Endometrial microvascular endothelial cells (primary cell): ENCODE results near the gene MXD1. TPM values are rescaled to one million over a fixed set of nuclear protein-coding genes. Genes with fewer than 3 reads are reported as not detected.

Source experiments
- in situ Hi-C: cut with HindIII; loops from 2 replicates; pipeline ENCODE4 v1.10.0; 2017; ENCODE audit warnings: low sequenced_read_pairs, low pct_unique_long_range_greater_than_20kb; ENCODE audit errors: inconsistent ontology term
- total RNA-seq: library from RNA; depleted of rRNA; stranded (reverse); fragments of >200 nt; gene quantifications from one replicate; pipeline ENCODE4 v1.2.3, GENCODE V29; 2015; ENCODE audit errors: inconsistent ontology term

Gene MXD1
- total RNA-seq, 1 donor from 2014 or later = 4.1 TPM

DNA sequence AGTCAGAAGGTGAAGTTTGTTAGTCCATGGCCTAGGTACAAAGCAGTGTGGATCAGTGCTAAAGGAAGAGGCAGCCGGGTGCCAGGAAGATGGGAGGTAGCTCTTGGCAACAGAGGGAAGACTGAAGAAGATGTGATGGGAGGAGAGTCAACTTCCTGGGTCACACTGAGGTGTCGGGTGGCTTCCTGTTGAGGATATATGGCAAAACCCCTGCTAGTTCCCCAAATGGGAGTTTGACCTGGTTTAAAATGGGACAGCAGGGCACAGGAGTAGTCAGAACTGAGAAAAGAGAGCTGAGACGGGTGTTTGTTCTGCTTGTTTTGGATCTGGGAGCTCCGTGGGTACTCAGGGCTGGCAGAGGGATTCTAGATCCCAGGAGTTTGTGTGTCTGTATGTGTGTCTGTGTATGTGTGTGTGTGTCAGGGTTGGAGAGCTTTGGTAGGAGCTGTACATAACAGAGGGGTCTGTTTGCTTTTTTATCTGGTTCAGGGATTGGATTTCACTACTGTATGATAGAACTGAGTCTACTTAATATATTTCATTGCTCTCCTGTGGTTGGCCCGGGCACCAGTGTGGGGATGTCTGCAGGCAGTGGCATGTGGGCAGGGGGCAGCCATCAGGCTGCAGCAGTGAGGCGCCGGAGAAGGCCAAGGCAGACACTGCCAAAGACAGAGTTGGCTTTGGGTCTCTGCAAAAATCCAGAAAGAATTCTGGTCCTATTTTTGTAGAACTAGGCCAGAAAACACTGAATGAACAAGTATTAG is 17.1 kb downstream of the MXD1 start:
- in situ Hi-C loops = loop anchor here (25.0 kb wide), 1 partner anchor 155 kb away; the partner anchor contains the start of gene PCBP1

DNA sequence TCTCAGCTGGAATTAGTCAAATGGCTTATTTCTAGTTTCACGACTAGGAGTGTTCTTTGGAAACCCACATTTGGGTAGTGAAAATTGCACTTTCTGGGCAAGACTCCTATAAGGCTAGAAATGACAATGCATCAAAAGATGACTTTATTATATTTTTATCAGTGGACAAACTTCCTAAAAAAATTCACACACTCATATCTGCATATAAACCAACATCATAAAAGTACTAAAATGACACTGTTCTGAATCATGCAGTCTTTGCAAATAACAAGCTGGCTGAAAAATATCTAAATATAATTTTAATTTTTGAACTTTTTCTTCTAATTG is 17.6 kb downstream of the MXD1 start:
- in situ Hi-C loops = loop anchor here (25.0 kb wide), 1 partner anchor 155 kb away; the partner anchor contains the start of gene PCBP1

DNA sequence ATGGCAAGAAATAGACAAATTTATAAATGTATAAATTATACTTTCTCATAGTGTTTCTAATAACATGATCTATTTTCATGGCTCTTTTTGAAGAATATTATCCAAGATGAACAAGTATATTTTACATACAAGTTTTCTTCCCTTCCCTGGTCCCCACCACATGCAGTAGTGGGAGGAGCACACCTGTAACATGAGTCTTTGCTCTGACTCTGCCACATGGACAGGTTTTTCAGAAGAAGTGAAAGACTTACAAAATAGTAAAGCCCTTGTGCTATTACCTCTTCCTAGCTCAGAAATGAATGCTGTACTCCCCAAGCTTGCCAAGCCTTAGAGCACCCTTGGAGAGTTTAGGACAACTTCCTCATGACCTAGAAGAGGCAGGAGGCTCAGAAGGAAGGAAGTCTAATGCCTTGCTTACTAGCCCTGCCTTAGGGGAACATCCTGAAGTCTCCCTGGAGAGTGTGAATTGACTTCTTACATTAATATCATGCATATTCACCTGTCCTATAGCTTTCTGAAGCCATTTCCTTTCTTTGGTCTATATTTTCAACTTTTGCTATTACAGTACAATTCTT is 18.4 kb downstream of the MXD1 start:
- in situ Hi-C loops = loop anchor here (25.0 kb wide), 1 partner anchor 154 kb away; the partner anchor contains the start of gene PCBP1

DNA sequence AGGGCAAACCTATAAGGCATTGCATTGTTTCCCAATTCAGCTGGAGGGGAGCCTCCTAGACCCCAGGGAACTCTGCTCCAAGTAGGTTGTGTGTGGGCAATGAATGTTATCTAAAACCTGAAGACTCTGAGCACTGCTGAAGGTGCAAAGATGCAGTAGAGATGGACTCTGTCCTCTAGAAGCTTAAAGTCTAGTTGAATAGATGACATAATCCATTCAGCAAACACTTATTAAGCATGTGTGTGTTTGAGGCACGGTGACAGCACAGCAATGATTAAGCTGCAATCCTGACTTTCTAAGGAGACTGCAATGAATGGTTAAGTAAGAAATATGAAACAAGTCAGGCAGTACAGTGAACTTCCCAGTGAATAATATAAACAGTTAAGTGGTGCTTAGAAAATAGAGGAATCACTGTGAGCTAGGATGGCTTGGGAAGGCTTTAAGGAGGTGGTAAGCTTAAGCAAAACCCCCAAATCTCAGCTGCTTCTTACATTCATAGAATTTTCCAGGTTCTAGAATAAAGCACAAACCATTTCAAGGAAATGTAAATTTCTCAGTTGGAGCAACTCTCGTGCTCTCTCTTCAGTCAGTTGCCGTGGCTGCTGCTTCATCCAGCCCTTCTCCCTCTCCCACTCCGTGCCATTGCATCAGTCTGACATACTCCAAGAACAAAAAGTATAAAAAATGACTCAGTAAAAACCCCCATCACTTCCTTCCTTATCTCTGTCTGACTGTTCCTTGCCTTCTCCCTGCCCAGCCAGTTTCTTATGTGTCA is 19.1 kb downstream of the MXD1 start:
- in situ Hi-C loops = loop anchor here (25.0 kb wide), 1 partner anchor 153 kb away; the partner anchor contains the start of gene PCBP1

DNA sequence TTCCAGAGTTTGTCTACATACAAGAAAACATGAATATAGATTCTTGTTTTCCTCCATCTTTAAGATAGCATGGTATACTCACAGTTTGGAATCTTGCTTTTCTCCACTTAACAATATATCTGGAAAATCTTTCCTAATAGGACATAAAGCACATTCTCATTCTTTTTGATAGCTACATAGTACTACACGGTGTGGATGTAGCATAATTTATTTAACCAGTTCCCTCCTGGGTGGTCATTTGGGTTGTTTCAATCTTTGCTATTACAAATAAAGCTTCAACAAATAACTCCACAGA is 19.7 kb downstream of the MXD1 start:
- in situ Hi-C loops = loop anchor here (25.0 kb wide), 1 partner anchor 153 kb away; the partner anchor contains the start of gene PCBP1

DNA sequence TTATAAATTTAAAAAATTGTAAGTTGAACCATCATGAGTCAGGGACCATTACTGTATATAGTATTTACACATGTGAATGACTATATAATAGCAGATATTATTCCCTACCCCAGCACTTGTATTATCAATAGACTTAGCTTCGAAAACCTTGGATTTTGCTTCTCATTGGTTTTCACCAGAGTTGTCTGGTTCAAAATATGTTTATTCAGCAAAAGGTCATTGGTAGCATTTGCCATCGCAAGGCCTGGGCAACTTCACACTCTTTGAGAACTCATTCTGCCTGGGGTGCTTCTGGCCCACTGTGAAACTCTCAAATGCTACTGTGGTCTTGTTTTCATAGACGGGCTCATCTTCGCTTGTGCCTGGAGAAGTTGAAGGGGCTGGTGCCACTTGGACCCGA is 20.1 kb downstream of the MXD1 start:
- in situ Hi-C loops = loop anchor here (25.0 kb wide), 1 partner anchor 152 kb away; the partner anchor contains the start of gene PCBP1

DNA sequence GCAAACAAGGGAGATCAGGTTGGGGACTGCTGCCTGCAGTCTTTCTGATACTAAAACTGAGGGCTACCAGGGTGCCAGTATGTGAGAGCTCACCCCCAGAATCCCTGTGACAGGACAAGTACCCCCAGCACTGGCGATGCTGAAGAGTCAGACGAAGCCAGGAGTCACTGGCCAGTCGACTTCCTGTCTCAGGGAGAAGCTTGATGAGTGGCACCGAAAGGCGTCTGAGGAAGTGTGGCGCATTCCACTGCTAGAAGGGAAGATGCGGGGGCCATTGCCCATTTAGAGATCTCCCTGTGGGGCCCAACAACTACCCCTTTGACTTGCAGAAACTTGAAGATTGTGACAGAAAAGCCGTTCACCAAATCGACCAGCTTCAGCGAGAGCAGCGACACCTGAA is 22.0 kb downstream of the MXD1 start:
- in situ Hi-C loops = loop anchor here (25.0 kb wide), 1 partner anchor 150 kb away; the partner anchor contains the start of gene PCBP1

DNA sequence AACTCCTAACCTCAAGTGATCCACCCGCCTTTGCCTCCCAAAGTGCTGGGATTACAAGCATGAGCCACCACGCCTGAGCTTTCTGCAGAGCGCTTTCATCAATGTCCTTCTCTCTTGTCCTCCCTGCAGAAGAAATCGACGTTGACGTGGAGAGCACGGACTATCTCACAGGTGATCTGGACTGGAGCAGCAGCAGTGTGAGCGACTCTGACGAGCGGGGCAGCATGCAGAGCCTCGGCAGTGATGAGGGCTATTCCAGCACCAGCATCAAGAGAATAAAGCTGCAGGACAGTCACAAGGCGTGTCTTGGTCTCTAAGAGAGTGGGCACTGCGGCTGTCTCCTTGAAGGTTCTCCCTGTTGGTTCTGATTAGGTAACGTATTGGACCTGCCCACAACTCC is 23.1 kb downstream of the MXD1 start:
- in situ Hi-C loops = loop anchor here (25.0 kb wide), 1 partner anchor 149 kb away; the partner anchor contains the start of gene PCBP1

DNA sequence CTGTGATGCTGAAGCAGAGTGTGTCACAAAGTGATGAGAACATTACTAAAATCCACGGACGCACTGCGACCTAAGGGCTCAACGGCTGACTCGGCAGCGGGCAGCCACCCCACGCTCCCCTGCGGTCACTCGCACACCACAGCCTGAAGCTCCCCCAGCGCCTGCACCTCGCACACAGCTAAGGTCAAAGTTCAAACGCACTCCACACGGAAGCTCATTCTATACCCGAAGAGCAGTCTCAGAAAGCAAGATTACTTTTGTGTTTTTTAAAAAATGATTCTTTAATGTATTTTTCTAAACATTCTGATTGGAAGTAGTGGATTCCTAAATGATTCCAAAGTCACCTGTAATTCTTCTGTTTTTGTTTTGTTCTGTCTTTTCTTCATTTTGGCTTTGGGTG is 24.8 kb downstream of the MXD1 start:
- in situ Hi-C loops = loop anchor here (25.0 kb wide), 1 partner anchor 148 kb away; the partner anchor contains the start of gene PCBP1

DNA sequence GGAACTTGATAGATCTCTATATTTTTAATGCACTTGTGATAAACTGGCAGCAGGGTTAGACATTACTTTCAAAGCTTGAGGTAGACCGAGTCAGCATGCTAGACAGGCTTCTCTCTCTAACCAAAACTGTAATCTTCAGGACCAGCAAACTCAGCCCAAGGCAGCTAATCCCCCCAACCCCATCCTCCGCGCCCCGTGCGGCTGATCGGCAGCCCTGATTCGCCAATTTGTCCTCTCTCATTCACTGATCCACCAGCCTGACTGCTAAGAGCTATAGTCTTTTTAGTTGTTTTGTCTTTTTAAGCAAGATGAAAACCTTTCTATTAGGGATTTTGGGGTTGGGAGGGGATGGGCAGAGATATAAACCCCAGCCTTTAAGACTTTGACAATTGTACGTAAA is 25.8 kb downstream of the MXD1 start:
- in situ Hi-C loops = loop anchor here (25.0 kb wide), 1 partner anchor 147 kb away; the partner anchor contains the start of gene PCBP1

DNA sequence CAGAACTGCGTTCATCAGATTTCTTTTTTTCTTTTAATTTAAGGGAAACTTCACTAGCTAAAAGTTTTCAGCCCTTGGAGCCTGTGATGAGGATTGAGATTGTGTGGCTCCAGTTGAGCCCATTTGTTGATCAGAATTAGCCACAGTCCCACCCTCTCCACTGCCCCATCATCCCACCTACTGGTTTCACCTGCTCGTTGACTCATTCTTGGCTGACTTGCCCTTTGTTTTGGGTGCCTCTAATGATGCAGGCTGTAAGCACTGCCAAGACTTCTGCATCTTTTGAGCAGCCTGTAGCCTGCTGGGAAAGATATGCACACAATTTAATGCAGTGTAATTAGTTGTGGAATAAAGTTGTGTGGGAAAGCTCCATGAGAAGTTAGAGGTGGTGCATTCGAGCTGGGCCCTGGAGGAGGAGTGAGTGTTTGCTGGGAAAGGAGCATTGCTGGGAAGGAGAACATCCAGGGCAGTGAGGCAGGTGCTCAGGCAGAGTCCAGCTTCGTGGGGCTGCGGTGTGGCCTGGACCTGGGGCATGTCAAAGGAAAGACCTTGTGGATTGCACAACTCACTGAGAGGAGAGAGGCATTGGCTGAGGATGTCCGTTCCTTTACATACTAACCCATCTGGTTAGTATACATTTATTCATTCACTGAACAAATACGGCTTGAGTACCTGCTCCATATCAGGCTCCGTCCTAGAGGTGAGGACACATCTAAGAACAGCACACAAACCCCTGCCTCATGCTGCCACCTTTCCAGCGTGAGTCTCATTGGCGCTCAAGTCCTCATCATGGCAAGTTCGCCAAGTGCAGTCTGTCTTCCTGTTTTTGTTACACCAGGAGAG is 28.3 kb downstream of the MXD1 start:
- in situ Hi-C loops = loop anchor here (25.0 kb wide), 1 partner anchor 144 kb away; the partner anchor contains the start of gene PCBP1

DNA sequence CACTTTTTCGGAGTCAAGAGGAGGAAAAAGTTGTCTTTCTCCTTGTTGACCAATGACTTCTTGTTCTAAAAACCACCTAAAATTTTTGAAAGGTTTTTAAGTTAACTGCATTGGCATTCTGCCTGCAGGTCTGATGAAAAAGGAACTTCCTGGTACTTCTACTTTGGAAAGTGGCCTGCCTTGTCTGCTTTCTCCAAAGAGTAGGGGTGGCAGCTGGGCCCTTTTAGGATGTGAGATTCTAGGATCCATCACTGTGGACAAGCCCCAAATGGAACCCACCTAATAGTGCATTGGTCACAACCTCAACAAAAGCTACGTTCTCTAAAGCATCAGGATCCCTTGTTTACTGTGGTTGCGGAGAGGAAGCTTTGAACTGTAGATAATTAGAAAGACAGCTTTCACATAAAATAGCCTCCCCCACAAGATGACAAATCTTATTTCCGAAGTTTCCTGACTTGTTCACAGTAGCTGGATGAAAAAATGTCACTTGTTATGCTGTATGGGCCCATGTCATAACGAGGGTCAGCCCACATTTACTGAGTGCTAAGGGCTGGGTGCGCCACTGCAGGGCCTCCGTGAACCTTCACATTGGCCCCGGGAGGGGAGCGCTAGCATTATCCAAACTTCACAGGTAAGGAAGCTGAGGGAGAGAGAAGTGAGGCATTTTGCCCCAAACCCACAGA is 29.1 kb downstream of the MXD1 start:
- in situ Hi-C loops = loop anchor here (25.0 kb wide), 1 partner anchor 143 kb away; the partner anchor contains the start of gene PCBP1

DNA sequence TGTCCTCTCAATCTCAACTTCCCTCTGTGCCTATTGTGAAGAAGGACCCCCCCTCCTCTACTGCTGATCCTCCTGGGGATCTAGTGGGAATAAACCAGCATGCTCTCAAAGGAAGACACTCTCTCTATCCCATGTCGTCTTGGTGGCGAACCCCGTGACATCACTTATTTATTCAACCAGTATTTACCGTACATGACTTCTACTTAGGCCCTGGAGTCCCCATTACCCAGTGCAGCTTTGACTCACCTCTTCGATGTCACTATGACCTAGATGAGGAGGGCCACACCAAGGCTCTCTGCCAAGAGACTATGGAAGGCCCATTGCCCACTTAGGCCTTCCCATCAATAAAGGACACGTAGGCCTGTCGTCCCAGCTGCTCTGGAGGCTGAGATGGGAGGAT is 29.8 kb downstream of the MXD1 start:
- in situ Hi-C loops = loop anchor here (25.0 kb wide), 1 partner anchor 143 kb away; the partner anchor contains the start of gene PCBP1

DNA sequence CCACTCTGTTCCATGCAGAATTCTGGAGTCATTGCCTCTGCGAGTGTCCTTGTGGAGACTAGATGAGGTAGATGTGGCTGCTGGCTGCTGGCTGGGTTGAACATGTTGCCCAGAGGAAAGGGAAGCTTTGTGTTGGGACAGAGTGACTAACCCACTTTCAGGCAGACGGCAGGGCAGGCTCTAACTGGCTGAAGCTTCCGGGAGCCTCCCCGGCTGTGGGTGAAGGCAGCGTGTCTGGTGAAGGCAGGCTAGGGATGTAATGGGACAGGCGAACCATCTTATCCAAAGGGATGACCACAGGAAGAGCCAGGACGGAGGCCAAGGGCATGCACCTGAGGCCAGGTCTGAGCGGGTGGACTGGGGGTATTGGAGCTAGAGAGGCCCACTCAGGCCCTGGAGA is 30.5 kb downstream of the MXD1 start:
- in situ Hi-C loops = loop anchor here (25.0 kb wide), 1 partner anchor 142 kb away; the partner anchor contains the start of gene PCBP1

DNA sequence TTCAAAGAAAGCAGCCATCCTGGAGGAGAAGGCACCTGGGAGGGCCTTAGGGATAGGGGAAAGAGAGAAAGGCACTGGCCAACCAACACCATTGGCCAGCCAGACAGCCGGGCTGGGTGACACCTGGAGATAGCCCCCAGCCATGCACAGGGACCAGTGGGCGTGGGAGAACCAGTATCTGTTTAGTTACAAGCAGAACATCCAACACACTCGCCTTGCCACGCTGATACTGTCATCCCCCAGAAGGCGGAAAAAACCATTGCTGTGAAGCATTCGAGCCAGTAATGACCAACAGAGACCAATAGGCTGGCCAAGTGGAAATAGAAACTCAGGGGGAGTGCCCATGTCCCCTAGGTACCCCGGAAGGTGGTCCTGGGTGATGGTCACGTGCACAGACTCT is 31.0 kb downstream of the MXD1 start:
- in situ Hi-C loops = loop anchor here (25.0 kb wide), 1 partner anchor 141 kb away; the partner anchor contains the start of gene PCBP1

DNA sequence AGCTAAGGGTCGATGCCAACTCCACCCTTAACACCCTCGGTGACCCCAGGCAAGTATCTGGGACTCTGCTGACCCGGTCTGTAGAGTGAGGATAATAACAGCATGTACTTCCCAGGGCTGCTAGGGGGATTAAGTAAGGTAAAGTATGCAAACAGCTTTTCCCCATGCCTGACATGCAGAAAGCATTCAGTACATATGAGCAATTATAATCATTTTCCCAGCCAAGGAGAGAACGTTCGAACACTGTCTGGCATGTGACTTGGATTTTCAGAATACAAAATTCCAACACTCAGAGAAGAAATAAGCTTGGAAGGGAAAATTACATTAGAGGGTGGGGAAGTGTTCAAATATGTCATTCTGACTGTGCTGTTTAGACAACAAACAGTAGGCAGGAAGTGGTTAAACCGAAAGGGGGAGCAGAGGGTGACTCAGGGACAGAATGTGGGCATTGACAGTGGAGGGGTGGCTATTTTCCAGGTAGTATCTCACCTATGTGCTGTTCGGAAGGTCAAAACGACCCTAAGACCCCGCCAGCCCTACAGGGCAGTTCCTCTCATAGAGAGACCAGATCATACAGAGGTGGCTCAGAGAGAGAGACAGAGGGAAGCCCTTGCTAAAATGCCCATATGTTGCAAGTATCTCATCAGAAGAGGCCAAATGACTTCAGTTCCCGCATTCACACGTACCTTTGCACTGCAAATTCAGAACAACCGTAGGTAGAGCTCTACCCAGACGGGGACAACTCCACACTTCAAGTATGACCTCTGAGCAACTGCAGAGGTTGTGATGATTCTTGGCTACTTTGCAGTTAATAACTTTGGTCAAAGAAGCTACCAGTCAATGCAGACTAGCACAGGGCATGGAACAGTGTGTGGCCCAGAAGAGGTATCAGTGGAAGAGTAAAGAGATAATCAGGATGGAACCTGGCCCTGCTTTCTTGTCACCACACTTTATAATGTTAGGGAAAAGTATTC is 31.7 kb downstream of the MXD1 start:
- in situ Hi-C loops = loop anchor here (25.0 kb wide), 1 partner anchor 141 kb away; the partner anchor contains the start of gene PCBP1
